ENCODE measurements around the gene POU6F2. TPM values are rescaled to one million over a fixed set of nuclear protein-coding genes. Genes with fewer than 3 reads are reported as not detected.

Gene POU6F2
- total and polyA plus RNA-seq, 2 of the 4 experiments (the other 2 are of a cell fraction) = not detected

GRCh38 chr7:39164887-39165286, 187.2 kb downstream of the POU6F2 start:
- ATAC-seq (ENCODE audit: low read depth) = no peak
- Histone ChIP-seq H2BK120ac (ENCODE audit: low read depth, low read length) (no peak overlapping the region), H2AK5ac (ENCODE audit: low read depth, low read length) (no peak overlapping the region), H3K18ac (ENCODE audit: low read depth, low read length) (no peak overlapping the region), H3K4me2 (ENCODE audit: low read depth, low read length) (no peak overlapping the region), H2AFZ (replicated peaks; ENCODE audit: low read length, poor library complexity) (no peak overlapping the region), H2AK9ac (replicated peaks; ENCODE audit: low read depth, low read length, poor library complexity) (no peak overlapping the region), H4K8ac (ENCODE audit: low read depth in 2 of 2, low read length in 2 of 2) (no peak overlapping the region), H3K27ac (ENCODE audit: insufficient read depth, low read length) (no peak overlapping the region), H3K27me3 (ENCODE audit: control insufficient read depth, insufficient read depth, low read length) (no peaks in the 10 kb centered on the region; the same call in 1 of the 2 replicates), H3K79me1 (ENCODE audit: low read depth in 1 of 2, low read length in 2 of 2) (no peaks in the 10 kb centered on the region), H4K5ac (ENCODE audit: low read depth, low read length) (no peak overlapping the region), H4K91ac (ENCODE audit: insufficient read depth, low read depth, low read length) (no peak overlapping the region), H3K4me1 (ENCODE audit: control insufficient read depth, insufficient read depth, low read length) (no peaks in the 10 kb centered on the region), H3K4me3 (ENCODE audit: insufficient read depth, low read depth, low read length) (no peak overlapping the region), H4K20me1 (ENCODE audit: insufficient read depth, low read length) (no peaks in the 10 kb centered on the region), H3K9me3 (ENCODE audit: control insufficient read depth, insufficient read depth, low read length) (no peaks in the 10 kb centered on the region), H3K23ac (ENCODE audit: low read depth, low read length) (no peak overlapping the region), H2BK20ac (ENCODE audit: low read depth, low read length) (no peak overlapping the region), H3K9ac (ENCODE audit: low read depth, low read length) (no peak overlapping the region), H3K9me1 (ENCODE audit: insufficient read depth, low read length) (no peaks in the 10 kb centered on the region), H3K56ac (ENCODE audit: extremely low read depth, insufficient read depth, low read length) (no peak overlapping the region), H2BK5ac (ENCODE audit: low read depth, low read length, poor library complexity, severe bottlenecking) (no peak overlapping the region), H3K14ac (replicated peaks; ENCODE audit: low read depth, low read length) (no peak overlapping the region), H2BK15ac (ENCODE audit: low read depth, low read length) (no peak overlapping the region), H3K36me3 (ENCODE audit: control insufficient read depth, insufficient read depth, low read length) (no peaks in the 10 kb centered on the region), H3K4ac (ENCODE audit: low read depth, low read length) (no peak overlapping the region)
- TF ChIP-seq, protein P1, sequence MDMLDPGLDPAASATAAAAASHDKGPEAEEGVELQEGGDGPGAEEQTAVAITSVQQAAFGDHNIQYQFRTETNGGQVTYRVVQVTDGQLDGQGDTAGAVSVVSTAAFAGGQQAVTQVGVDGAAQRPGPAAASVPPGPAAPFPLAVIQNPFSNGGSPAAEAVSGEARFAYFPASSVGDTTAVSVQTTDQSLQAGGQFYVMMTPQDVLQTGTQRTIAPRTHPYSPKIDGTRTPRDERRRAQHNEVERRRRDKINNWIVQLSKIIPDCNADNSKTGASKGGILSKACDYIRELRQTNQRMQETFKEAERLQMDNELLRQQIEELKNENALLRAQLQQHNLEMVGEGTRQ (IDR thresholded peaks at IDR 0.05; ENCODE audit: low read depth, low read length) = no peak
- TF ChIP-seq POLR2A (IDR thresholded peaks at IDR 0.05; ENCODE audit: low read depth, low read length) (no peak), MAFK (IDR thresholded peaks at IDR 0.05; ENCODE audit: low read depth, low read length) (no peak), MAZ (IDR thresholded peaks at IDR 0.05; ENCODE audit: borderline replicate concordance, low read depth, low read length) (no peak), RFX5 (IDR thresholded peaks at IDR 0.05; ENCODE audit: low read depth, low read length) (no peak), CEBPB (IDR thresholded peaks at IDR 0.05; ENCODE audit: low read depth, low read length) (no peak), MXI1 (IDR thresholded peaks at IDR 0.05; ENCODE audit: borderline replicate concordance, low read depth, low read length) (no peak), BHLHE40 (IDR thresholded peaks at IDR 0.05; ENCODE audit: low read depth, low read length) (no peak), NFE2L2 (IDR thresholded peaks at IDR 0.05; ENCODE audit: low read depth, low read length) (no peak), RCOR1 (IDR thresholded peaks at IDR 0.05; ENCODE audit: insufficient replicate concordance, low read length) (no peak), FOS (IDR thresholded peaks at IDR 0.05; ENCODE audit: low read depth, low read length) (no peak), CHD1 (IDR thresholded peaks at IDR 0.05; ENCODE audit: low read depth, low read length) (no peak), RAD21 (IDR thresholded peaks at IDR 0.05; ENCODE audit: low read length) (no peak), SMC3 (IDR thresholded peaks at IDR 0.05; ENCODE audit: low read depth, low read length) (no peak), ELK1 (IDR thresholded peaks at IDR 0.05; ENCODE audit: borderline replicate concordance, low read depth, low read length) (no peak)
- TF ChIP-seq, protein P2, sequence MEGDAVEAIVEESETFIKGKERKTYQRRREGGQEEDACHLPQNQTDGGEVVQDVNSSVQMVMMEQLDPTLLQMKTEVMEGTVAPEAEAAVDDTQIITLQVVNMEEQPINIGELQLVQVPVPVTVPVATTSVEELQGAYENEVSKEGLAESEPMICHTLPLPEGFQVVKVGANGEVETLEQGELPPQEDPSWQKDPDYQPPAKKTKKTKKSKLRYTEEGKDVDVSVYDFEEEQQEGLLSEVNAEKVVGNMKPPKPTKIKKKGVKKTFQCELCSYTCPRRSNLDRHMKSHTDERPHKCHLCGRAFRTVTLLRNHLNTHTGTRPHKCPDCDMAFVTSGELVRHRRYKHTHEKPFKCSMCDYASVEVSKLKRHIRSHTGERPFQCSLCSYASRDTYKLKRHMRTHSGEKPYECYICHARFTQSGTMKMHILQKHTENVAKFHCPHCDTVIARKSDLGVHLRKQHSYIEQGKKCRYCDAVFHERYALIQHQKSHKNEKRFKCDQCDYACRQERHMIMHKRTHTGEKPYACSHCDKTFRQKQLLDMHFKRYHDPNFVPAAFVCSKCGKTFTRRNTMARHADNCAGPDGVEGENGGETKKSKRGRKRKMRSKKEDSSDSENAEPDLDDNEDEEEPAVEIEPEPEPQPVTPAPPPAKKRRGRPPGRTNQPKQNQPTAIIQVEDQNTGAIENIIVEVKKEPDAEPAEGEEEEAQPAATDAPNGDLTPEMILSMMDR (conservative IDR thresholded peaks at IDR 0.05; ENCODE audit: low read depth, low read length) = no peak
- in situ Hi-C loops (cut with MboI; ENCODE audit: low sequenced_read_pairs) (no loop called here), intact Hi-C loops (cut with micrococcal nuclease) (no loop called here), dilution Hi-C loops (cut with HindIII; ENCODE audit: low sequenced_read_pairs, unreplicated experiment) (no loop called here)
- BruUV-seq (replicated peaks) = no TSS peak
- no peak for DNase-seq
- WGBS, 2 experiments (ENCODE audit: extremely low coverage in 2 of 2, insufficient read length in 1 of 2) = no CpG with 5 or more reads among the region's 4 CpGs
- ChIA-PET CTCF (no interaction called here), POLR2A (ENCODE audit: unreplicated experiment) (no interaction called here)

Data from IMR-90 (cell line).